ENCODE results near the gene PRPS2. TPM values are rescaled to one million over a fixed set of nuclear protein-coding genes. Genes with fewer than 3 reads are reported as not detected.

Gene PRPS2
- total RNA-seq, 4 donors from 2014 or later, result 24.3 to 67.5 (median 32.5) TPM

DNA sequence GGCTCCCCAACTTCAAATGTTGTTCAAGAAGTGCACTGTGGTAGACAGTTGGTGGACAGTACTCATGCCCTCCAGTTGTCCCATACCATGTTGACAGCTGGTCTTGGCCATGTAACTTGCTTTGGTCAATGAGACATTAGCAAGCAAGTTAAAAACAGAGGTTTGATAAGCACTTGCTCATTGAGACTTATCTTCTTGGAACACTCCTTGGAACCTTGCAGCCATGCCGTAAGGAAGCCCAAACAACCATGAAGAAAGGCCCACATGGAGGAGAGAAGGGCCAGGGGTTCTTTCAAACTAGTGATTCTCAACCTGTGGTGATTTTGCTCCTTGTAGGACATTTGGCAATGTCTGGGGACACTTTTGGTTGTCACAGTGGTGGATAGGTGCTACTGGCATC lies 2.6 kb upstream of the PRPS2 start:
- no peak overlapping the region for H3K27ac ChIP-seq
- intact Hi-C loops (cut with DNase I; ENCODE audit: low total_unique reads), result no loop called here

DNA sequence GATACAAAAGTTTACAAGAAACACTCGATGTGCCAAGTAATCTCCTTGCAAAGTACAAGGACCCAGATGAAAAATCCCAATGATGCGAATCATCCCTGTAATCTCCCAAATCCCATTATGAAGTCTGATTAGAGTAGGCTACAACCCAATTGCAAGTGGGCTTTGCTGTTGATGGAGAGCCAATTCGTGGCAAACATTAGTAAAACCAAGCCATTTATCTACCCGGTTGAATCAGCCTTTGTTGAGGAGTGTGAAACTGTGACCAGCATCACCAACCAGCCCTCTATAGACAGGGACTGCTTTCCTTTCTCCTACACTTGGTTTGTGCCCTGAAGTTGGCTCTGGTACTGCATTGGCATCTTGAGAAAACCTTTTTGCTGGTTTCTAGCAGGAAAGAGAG lies 1.2 kb upstream of the PRPS2 start:
- Histone ChIP-seq H3K9me3 (no peaks in the 10 kb centered on the region), H3K4me3 (no peak overlapping the region), H3K27ac (no peak overlapping the region), H3K36me3 (no peaks in the 10 kb centered on the region), H3K4me1 (peaks cover 0 to 5% (median 2%) of the 10 kb centered on the region in 4 donors), H3K27me3 (no peaks in the 10 kb centered on the region)
- WGBS, 2 donors (ENCODE audit: low coverage in 1 of 2), result 73% methylated on average over 4 of the region's 4 CpGs; no CpG with 5 or more reads in 1 of the 2 donors
- DNase-seq, result no peak
- no peak for TF ChIP-seq EP300 (IDR thresholded peaks at IDR 0.05; ENCODE audit: low read depth)
- no peak for TF ChIP-seq POLR2A (IDR thresholded peaks at IDR 0.05)
- TF ChIP-seq, protein P1, sequence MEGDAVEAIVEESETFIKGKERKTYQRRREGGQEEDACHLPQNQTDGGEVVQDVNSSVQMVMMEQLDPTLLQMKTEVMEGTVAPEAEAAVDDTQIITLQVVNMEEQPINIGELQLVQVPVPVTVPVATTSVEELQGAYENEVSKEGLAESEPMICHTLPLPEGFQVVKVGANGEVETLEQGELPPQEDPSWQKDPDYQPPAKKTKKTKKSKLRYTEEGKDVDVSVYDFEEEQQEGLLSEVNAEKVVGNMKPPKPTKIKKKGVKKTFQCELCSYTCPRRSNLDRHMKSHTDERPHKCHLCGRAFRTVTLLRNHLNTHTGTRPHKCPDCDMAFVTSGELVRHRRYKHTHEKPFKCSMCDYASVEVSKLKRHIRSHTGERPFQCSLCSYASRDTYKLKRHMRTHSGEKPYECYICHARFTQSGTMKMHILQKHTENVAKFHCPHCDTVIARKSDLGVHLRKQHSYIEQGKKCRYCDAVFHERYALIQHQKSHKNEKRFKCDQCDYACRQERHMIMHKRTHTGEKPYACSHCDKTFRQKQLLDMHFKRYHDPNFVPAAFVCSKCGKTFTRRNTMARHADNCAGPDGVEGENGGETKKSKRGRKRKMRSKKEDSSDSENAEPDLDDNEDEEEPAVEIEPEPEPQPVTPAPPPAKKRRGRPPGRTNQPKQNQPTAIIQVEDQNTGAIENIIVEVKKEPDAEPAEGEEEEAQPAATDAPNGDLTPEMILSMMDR (IDR thresholded peaks at IDR 0.05), result no peak
- TF ChIP-seq POLR2AphosphoS5 (IDR thresholded peaks at IDR 0.05), result no peak
- in situ Hi-C loops (cut with MboI; ENCODE audit: low pct_ligation_motif_present in 1 of 4, low pct_unique_long_range_greater_than_20kb in 1 of 4, low sequenced_read_pairs in 3 of 4) (no loop called here), intact Hi-C loops (cut with DNase I; ENCODE audit: low total_unique reads) (no loop called here)

More for the DNA sequence above, 2.6 kb upstream of the PRPS2 start:
- peaks cover 0 to 5% (median 2%) of the 10 kb centered on the region in 4 donors for H3K4me1 ChIP-seq
- no peaks in the 10 kb centered on the region for H3K27me3 ChIP-seq
- DNase-seq, result no peak
- H3K4me3 ChIP-seq, result no peak overlapping the region
- WGBS, 2 donors (ENCODE audit: low coverage in 1 of 2), result 100% methylated on average over 1 of the region's 1 CpG; no CpG with 5 or more reads in 1 of the 2 donors
- no peaks in the 10 kb centered on the region for H3K36me3 ChIP-seq
- in situ Hi-C loops (cut with MboI; ENCODE audit: low pct_ligation_motif_present in 1 of 4, low pct_unique_long_range_greater_than_20kb in 1 of 4, low sequenced_read_pairs in 3 of 4), result no loop called here
- no peak for TF ChIP-seq EP300 (IDR thresholded peaks at IDR 0.05; ENCODE audit: low read depth)
- no peak for TF ChIP-seq POLR2AphosphoS5 (IDR thresholded peaks at IDR 0.05)
- TF ChIP-seq POLR2A (IDR thresholded peaks at IDR 0.05), result no peak
- TF ChIP-seq, protein P1 (IDR thresholded peaks at IDR 0.05), result no peak
- H3K9me3 ChIP-seq, result no peaks in the 10 kb centered on the region

DNA sequence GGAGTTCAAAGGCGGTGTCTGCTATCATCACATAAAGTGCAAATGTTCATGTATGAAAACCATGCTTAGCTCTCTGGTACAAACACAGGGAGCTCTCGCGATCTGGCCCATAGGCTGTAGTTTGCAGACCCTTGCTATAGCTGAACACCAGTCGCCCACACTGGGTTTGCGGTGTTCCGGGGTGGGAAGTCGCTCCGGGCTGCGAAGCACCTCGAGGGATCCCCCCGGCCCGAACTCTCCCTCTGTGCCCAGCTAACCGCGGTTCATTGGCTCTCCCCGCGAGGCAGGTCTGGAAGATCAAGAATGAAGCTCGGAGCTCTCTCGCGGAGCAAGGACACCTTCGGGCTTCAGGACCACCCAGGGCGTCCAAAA lies 341 bp upstream of the PRPS2 start:
- H3K4me3 ChIP-seq, result peak overlapping the region; percentile 52 to 83 (median 71)
- H3K9me3 ChIP-seq, result no peaks in the 10 kb centered on the region
- peak overlapping the region; percentile 71 to 83 (median 80) for H3K27ac ChIP-seq
- no peaks in the 10 kb centered on the region for H3K27me3 ChIP-seq
- DNase-seq, result no peak
- in situ Hi-C loops (cut with MboI; ENCODE audit: low pct_ligation_motif_present in 1 of 4, low pct_unique_long_range_greater_than_20kb in 1 of 4, low sequenced_read_pairs in 3 of 4) (no loop called here), intact Hi-C loops (cut with DNase I; ENCODE audit: low total_unique reads) (loop anchor here (1.0 kb wide), 1 partner anchor 15 kb away; no protein-coding TSS in a partner anchor)
- no peaks in the 10 kb centered on the region for H3K36me3 ChIP-seq
- H3K4me1 ChIP-seq, result peaks cover 0 to 5% (median 2%) of the 10 kb centered on the region in 4 donors
- no peak for TF ChIP-seq POLR2A (IDR thresholded peaks at IDR 0.05)
- no peak for TF ChIP-seq POLR2AphosphoS5 (IDR thresholded peaks at IDR 0.05)
- TF ChIP-seq, protein P1 (IDR thresholded peaks at IDR 0.05), result no peak
- no peak for TF ChIP-seq EP300 (IDR thresholded peaks at IDR 0.05; ENCODE audit: low read depth)
- WGBS, 2 donors (ENCODE audit: low coverage in 1 of 2), result 50% methylated on average over 21 of the region's 21 CpGs; no CpG with 5 or more reads in 1 of the 2 donors

GRCh38 chrX:12792711-12793110 lies 1.5 kb downstream of the PRPS2 start:
- intact Hi-C loops (cut with DNase I; ENCODE audit: low total_unique reads), result no loop called here
- Histone ChIP-seq H3K4me1 (peaks cover 0 to 5% (median 2%) of the 10 kb centered on the region in 4 donors), H3K27ac (peak overlapping the region in 3 of 4 donors; percentile 47 to 81 (median 79)), H3K4me3 (peak overlapping the region in 1 of 4 donors; percentile 78), H3K27me3 (no peaks in the 10 kb centered on the region), H3K9me3 (no peaks in the 10 kb centered on the region), H3K36me3 (no peaks in the 10 kb centered on the region)
- in situ Hi-C loops (cut with MboI; ENCODE audit: low pct_ligation_motif_present in 1 of 4, low pct_unique_long_range_greater_than_20kb in 1 of 4, low sequenced_read_pairs in 3 of 4), result no loop called here
- TF ChIP-seq POLR2AphosphoS5 (IDR thresholded peaks at IDR 0.05), result no peak
- TF ChIP-seq POLR2A (IDR thresholded peaks at IDR 0.05), result no peak
- no peak for TF ChIP-seq EP300 (IDR thresholded peaks at IDR 0.05; ENCODE audit: low read depth)
- TF ChIP-seq, protein P1 (IDR thresholded peaks at IDR 0.05), result no peak
- 77 to 88% methylated on average over 2 to 3 of the region's 3 CpGs for WGBS, 2 donors (ENCODE audit: low coverage in 1 of 2)
- no peak for DNase-seq

All from transverse colon (tissue), 4 donors.